HL-60 (cell line): ENCODE results near the gene DKKL1.
"Not testable (repeated sequence)": the region's sequence is repeated elsewhere in the genome, so short reads cannot be mapped to it uniquely, and the experiment has no call there.

Experiments
- DNase-seq, 2 experiments: peaks; one replicate each; pipeline ENCODE4 v3.0.0-alpha.2; 2010 to 2020; ENCODE audit warnings: low read depth in 1 of 2, low spot score in 1 of 2
- H3K27ac ChIP-seq: fragments of 250-450 bp; sonication (Bioruptor Pico); replicated peaks from 2 replicates; pipeline ENCODE4 v1.5.1; 2020; ENCODE audit warnings: mild to moderate bottlenecking, moderate library complexity
- H3K27me3 ChIP-seq: fragments of 250-450 bp; sonication (Bioruptor Pico); 2 replicates; pipeline ENCODE4 v1.5.1; 2021; ENCODE audit warnings: mild to moderate bottlenecking, moderate library complexity; ENCODE audit not compliant: insufficient read depth, poor library complexity, severe bottlenecking
- H3K4me3 ChIP-seq: replicated peaks from 2 replicates; pipeline ENCODE4 v1.5.1; 2011; ENCODE audit warnings: mild to moderate bottlenecking, control low read depth, low read length; ENCODE audit not compliant: insufficient read depth
- GABPA ChIP-seq: IDR thresholded peaks from 2 replicates; pipeline ENCODE4 v1.6.1; 2012; ENCODE audit warnings: low read depth
- POLR2AphosphoS5 ChIP-seq: IDR thresholded peaks from 2 replicates; pipeline ENCODE4 v1.6.1; 2012; ENCODE audit warnings: low read depth
- SPI1 ChIP-seq: IDR thresholded peaks from 2 replicates; pipeline ENCODE4 v1.6.1; 2012; ENCODE audit warnings: low read depth, mild to moderate bottlenecking, borderline replicate concordance
- TF ChIP-seq, protein P1 (sequence below): IDR thresholded peaks from 2 replicates; pipeline ENCODE4 v1.6.1; 2012; ENCODE audit warnings: low read depth; ENCODE audit not compliant: insufficient replicate concordance
- TF ChIP-seq, protein P2 (sequence below): IDR thresholded peaks from one replicate; pipeline ENCODE4 v1.5.1; 2011; ENCODE audit warnings: low read length, control low read depth, inconsistent platforms; ENCODE audit not compliant: insufficient read depth

DKKL1 gene

DNA sequence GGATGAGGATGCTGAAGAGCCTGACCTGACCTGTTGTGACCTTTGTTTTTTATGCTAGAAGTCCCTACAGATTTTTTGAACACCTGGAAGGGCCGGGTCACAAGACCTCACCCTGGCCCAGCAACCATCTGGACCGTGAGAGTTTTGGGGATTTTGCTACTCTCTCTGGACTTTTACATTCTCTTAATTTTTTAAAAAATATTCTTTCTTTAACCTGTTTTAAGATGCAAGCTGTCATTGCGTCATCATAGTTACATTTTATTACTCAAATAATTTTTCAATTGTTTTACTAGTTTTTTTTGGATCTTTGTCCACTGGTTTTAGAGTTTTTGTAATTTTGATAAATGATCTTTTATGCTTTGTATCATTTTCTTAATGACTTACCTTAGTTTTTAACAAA is 7.5 kb downstream of the DKKL1 start:
- no peak for TF ChIP-seq POLR2AphosphoS5
- TF ChIP-seq, protein P1, sequence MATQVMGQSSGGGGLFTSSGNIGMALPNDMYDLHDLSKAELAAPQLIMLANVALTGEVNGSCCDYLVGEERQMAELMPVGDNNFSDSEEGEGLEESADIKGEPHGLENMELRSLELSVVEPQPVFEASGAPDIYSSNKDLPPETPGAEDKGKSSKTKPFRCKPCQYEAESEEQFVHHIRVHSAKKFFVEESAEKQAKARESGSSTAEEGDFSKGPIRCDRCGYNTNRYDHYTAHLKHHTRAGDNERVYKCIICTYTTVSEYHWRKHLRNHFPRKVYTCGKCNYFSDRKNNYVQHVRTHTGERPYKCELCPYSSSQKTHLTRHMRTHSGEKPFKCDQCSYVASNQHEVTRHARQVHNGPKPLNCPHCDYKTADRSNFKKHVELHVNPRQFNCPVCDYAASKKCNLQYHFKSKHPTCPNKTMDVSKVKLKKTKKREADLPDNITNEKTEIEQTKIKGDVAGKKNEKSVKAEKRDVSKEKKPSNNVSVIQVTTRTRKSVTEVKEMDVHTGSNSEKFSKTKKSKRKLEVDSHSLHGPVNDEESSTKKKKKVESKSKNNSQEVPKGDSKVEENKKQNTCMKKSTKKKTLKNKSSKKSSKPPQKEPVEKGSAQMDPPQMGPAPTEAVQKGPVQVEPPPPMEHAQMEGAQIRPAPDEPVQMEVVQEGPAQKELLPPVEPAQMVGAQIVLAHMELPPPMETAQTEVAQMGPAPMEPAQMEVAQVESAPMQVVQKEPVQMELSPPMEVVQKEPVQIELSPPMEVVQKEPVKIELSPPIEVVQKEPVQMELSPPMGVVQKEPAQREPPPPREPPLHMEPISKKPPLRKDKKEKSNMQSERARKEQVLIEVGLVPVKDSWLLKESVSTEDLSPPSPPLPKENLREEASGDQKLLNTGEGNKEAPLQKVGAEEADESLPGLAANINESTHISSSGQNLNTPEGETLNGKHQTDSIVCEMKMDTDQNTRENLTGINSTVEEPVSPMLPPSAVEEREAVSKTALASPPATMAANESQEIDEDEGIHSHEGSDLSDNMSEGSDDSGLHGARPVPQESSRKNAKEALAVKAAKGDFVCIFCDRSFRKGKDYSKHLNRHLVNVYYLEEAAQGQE = no peak
- TF ChIP-seq SPI1 = no peak
- TF ChIP-seq GABPA = no peak
- TF ChIP-seq, protein P2, sequence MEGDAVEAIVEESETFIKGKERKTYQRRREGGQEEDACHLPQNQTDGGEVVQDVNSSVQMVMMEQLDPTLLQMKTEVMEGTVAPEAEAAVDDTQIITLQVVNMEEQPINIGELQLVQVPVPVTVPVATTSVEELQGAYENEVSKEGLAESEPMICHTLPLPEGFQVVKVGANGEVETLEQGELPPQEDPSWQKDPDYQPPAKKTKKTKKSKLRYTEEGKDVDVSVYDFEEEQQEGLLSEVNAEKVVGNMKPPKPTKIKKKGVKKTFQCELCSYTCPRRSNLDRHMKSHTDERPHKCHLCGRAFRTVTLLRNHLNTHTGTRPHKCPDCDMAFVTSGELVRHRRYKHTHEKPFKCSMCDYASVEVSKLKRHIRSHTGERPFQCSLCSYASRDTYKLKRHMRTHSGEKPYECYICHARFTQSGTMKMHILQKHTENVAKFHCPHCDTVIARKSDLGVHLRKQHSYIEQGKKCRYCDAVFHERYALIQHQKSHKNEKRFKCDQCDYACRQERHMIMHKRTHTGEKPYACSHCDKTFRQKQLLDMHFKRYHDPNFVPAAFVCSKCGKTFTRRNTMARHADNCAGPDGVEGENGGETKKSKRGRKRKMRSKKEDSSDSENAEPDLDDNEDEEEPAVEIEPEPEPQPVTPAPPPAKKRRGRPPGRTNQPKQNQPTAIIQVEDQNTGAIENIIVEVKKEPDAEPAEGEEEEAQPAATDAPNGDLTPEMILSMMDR = no peak

GRCh38 chr19:49373174-49373573 is 9.5 kb downstream of the DKKL1 start:
- not testable (repeated sequence) for H3K27me3 ChIP-seq, DNase-seq, H3K27ac ChIP-seq, H3K4me3 ChIP-seq

More for the DNA sequence above, 7.5 kb downstream of the DKKL1 start:
- Histone ChIP-seq H3K27me3 (no peaks in the 10 kb centered on the region), H3K4me3 (no peak overlapping the region), H3K27ac (no peak overlapping the region)
- DNase-seq = no peak

GRCh38 chr19:49374665-49375434 is 11.2 kb downstream of the DKKL1 start:
- no peak overlapping the region for H3K27ac ChIP-seq
- no peak for DNase-seq
- no peaks in the 10 kb centered on the region for H3K27me3 ChIP-seq
- TF ChIP-seq GABPA (no peak), SPI1 (no peak), POLR2AphosphoS5 (no peak)
- TF ChIP-seq, protein P2 = no peak
- TF ChIP-seq, protein P1 = no peak
- no peak overlapping the region for H3K4me3 ChIP-seq

- H3K27me3 ChIP-seq = no peaks in the 10 kb centered on the region
- no peak for DNase-seq
These were observed 14.8 kb downstream of the DKKL1 start for GRCh38 chr19:49378512-49378911.

More at GRCh38 chr19:49378512-49378911, 14.8 kb downstream of the DKKL1 start:
- Histone ChIP-seq H3K27ac (no peak overlapping the region), H3K4me3 (no peak overlapping the region)
- TF ChIP-seq, protein P1 = no peak
- no peak for TF ChIP-seq GABPA
- no peak for TF ChIP-seq SPI1
- no peak for TF ChIP-seq POLR2AphosphoS5
- TF ChIP-seq, protein P2 = no peak
